GM18498 (cell line): ENCODE results near the gene KRTAP20-2.

Experiments
- ATAC-seq: cut with Tn5 transposase; IDR thresholded peaks from one replicate; pipeline ENCODE4 v1.9.1; 2021; ENCODE audit warnings: mild to moderate bottlenecking, moderate library complexity; ENCODE audit not compliant: unreplicated experiment

The KRTAP20-2 gene

DNA sequence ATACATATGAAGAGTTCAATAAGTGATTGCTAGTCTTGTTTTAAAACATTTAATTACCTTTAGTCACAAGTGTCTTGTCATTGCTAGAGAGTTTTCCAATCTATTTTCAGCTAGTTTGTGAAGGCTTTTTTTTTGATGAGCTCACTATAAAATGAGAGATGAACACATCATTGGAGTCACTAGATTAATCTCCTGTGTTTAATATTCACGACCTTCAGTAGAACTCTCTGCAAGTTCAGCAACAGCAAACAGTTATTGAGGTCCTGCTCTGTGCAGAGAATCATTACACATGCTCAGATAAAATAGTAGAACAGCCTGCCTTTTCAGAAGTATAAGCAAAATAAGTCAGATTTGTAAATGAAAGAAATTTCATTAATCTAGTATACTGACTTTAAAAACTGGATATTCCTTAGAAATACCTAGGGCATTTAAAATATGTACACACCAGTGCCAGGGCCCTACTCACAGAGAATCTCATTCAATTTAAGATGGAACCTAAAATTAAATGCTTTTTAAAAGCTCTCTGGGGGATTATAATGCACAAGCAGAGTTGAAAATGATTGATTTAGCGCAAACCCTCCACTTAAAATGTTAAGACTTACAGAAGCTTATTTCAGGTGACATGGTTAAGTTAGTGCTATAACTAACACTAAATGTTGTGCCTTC is 38.1 kb downstream of the KRTAP20-2 start:
- ATAC-seq = no peak

DNA sequence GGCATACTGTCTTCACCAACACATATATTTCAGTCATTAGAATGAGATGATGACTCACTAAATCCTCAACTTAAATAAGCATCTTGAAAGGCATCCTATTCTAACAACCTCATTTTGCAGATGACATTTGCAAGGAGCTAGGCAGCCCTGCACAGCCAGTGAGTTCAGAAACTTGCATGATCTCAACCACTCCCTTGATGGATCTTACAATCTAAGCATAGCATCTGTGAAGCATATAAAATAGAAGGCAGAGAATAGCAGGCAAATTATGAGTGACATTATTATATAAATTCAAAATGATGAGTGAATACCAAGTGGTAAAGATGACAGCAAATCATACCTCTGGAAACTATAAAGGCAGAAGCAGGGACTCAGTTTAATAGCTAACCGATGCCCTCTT is 39.3 kb downstream of the KRTAP20-2 start:
- no peak for ATAC-seq

DNA sequence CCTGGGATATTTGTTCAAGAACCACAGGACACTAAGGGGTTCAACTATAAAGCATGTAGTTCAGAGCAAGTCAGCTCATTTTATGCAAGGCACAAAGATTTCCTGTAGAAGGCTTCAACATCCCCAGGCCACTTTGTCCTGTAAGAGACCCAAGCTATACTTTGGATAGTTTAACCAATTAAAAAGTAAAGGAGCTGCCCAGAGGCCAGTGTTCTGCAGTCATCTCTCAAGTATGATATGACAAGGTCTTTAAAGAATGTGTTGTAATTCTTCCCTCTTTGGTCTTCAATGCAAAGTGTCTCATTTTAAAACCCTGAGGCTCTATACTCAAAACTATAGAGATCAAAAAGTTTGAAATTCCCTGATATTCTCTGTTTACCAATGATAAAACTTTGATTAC is 41.7 kb downstream of the KRTAP20-2 start:
- ATAC-seq = no peak

DNA sequence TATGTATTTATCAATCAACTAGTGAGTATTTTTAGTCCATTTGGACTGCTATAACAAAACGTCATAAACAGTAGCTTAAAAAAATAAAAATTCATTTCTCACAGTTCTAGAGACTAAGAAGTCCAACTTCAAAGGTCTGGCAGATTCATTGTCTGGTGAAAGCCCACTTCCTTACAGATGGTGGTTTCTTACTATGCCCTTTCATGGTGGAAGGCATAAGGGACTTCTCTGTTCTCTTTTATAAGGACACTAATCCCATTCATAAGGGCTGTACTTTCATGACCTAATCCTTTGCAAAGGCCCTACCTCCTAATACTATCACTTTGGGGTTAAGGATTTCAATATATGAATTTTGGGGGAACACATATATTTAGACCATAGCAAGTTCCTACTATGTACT is 45.6 kb downstream of the KRTAP20-2 start:
- ATAC-seq = no peak

DNA sequence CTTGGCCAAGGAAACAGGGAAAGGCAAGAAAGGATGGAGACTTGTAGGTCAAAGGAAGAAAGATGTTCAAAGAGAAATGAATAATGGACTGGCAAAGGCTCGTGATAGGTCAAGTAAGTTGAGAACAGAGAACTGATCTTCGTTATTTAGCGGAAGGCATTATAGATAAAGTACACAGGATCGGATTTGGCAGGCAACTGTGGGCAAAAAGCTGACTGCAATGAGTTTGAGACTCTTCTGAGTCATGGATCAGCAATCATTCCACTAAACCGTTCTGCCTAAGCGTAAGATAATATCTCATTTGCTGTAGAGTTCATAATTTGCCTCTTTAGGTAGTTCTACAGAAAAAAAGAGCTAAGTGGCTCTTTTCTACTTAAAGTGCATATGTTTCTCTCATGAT is 49.5 kb downstream of the KRTAP20-2 start:
- no peak for ATAC-seq
